Sigmoid colon (tissue), 3 donors: Measurements from ENCODE around the gene KCNJ6.

ENCODE experiments used
- POLR2A ChIP-seq, 2 donors: fragments of 450-650 bp; IDR thresholded peaks; one replicate each; pipeline ENCODE4 v1.6.1; 2016; ENCODE audit warnings: antibody characterized with exemption in 2 of 2, mild to moderate bottlenecking in 2 of 2, moderate library complexity in 2 of 2
- TF ChIP-seq, protein P1 (sequence below), 4 experiments: fragments of 450-650 bp in 3 of 4; fragments of 200-600 bp in 1 of 4; IDR thresholded peaks; one replicate each; pipeline ENCODE4 v1.5.1; 2016 to 2019; ENCODE audit warnings: antibody characterized with exemption in 4 of 4, mild to moderate bottlenecking in 3 of 4, moderate library complexity in 2 of 4

- TF ChIP-seq, protein P1, sequence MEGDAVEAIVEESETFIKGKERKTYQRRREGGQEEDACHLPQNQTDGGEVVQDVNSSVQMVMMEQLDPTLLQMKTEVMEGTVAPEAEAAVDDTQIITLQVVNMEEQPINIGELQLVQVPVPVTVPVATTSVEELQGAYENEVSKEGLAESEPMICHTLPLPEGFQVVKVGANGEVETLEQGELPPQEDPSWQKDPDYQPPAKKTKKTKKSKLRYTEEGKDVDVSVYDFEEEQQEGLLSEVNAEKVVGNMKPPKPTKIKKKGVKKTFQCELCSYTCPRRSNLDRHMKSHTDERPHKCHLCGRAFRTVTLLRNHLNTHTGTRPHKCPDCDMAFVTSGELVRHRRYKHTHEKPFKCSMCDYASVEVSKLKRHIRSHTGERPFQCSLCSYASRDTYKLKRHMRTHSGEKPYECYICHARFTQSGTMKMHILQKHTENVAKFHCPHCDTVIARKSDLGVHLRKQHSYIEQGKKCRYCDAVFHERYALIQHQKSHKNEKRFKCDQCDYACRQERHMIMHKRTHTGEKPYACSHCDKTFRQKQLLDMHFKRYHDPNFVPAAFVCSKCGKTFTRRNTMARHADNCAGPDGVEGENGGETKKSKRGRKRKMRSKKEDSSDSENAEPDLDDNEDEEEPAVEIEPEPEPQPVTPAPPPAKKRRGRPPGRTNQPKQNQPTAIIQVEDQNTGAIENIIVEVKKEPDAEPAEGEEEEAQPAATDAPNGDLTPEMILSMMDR (IDR thresholded peaks at IDR 0.05): no peak
- no peak for TF ChIP-seq POLR2A (IDR thresholded peaks at IDR 0.05)
Measured at GRCh38 chr21:37870221-37870620, 46.0 kb downstream of the KCNJ6 start.
